ENCODE measurements around the gene ANKIB1. TPM values are rescaled to one million over a fixed set of nuclear protein-coding genes. Genes with fewer than 3 reads are reported as not detected.

ANKIB1 gene, protein sequence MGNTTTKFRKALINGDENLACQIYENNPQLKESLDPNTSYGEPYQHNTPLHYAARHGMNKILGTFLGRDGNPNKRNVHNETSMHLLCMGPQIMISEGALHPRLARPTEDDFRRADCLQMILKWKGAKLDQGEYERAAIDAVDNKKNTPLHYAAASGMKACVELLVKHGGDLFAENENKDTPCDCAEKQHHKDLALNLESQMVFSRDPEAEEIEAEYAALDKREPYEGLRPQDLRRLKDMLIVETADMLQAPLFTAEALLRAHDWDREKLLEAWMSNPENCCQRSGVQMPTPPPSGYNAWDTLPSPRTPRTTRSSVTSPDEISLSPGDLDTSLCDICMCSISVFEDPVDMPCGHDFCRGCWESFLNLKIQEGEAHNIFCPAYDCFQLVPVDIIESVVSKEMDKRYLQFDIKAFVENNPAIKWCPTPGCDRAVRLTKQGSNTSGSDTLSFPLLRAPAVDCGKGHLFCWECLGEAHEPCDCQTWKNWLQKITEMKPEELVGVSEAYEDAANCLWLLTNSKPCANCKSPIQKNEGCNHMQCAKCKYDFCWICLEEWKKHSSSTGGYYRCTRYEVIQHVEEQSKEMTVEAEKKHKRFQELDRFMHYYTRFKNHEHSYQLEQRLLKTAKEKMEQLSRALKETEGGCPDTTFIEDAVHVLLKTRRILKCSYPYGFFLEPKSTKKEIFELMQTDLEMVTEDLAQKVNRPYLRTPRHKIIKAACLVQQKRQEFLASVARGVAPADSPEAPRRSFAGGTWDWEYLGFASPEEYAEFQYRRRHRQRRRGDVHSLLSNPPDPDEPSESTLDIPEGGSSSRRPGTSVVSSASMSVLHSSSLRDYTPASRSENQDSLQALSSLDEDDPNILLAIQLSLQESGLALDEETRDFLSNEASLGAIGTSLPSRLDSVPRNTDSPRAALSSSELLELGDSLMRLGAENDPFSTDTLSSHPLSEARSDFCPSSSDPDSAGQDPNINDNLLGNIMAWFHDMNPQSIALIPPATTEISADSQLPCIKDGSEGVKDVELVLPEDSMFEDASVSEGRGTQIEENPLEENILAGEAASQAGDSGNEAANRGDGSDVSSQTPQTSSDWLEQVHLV
- total RNA-seq (2014; rRNA removed; shearing (Covaris generic)): 15.4 and 25.3 TPM in 2 replicates
- 42.3 and 51.6 TPM in 2 replicates for total RNA-seq (2022)
- Bru-seq, nascent RNA: percentile 86 among the genes with signal in this experiment
- BruChase-seq, experiment 1, labeled RNA remaining after a 6-hour chase: percentile 78 among the genes with signal in this experiment
- BruChase-seq, experiment 2, labeled RNA remaining after a 2-hour chase: percentile 83 among the genes with signal in this experiment
- long read RNA-seq, full-length matches to known transcripts: 1 of 10 reads
- long read RNA-seq, partial matches to known transcripts: 4 of 10 reads
- long read RNA-seq, other reads (novel, unspliced or antisense): 5 of 10 reads

- peak within 1 kb of the TSS; percentile 91 for H3K4me2 ChIP-seq (ENCODE audit: low read length)
- no peaks in the 10 kb centered on the region for H3K9me2 ChIP-seq (ENCODE audit: insufficient read depth, low read length)
- peak within 1 kb of the TSS; percentile 76 for H3K27ac ChIP-seq (ENCODE audit: low read depth, low read length, poor library complexity, severe bottlenecking)
- intact Hi-C loops (cut with micrococcal nuclease; ENCODE audit: unreplicated experiment): loop anchor here (2.0 to 10.0 kb wide), 6 partner anchors 111 to 1521 kb away; partner anchors contain the start of genes AKAP9, CDK6, CYP51A1 and GATAD1
- no peaks in the 10 kb centered on the region for H3K9me3 ChIP-seq (ENCODE audit: low read length)
- POLR2A ChIA-PET: interaction anchor here (0.6 to 2.3 kb wide), 13 partner anchors 11 to 306 kb away, joined by 3 to 7 read pairs (median 3); partner anchors contain the start of gene CYP51A1
- TF ChIP-seq, protein P1, sequence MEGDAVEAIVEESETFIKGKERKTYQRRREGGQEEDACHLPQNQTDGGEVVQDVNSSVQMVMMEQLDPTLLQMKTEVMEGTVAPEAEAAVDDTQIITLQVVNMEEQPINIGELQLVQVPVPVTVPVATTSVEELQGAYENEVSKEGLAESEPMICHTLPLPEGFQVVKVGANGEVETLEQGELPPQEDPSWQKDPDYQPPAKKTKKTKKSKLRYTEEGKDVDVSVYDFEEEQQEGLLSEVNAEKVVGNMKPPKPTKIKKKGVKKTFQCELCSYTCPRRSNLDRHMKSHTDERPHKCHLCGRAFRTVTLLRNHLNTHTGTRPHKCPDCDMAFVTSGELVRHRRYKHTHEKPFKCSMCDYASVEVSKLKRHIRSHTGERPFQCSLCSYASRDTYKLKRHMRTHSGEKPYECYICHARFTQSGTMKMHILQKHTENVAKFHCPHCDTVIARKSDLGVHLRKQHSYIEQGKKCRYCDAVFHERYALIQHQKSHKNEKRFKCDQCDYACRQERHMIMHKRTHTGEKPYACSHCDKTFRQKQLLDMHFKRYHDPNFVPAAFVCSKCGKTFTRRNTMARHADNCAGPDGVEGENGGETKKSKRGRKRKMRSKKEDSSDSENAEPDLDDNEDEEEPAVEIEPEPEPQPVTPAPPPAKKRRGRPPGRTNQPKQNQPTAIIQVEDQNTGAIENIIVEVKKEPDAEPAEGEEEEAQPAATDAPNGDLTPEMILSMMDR (conservative IDR thresholded peaks at IDR 0.05; ENCODE audit: low read length): peak; percentile 27; the same call in 1 of the 2 replicates
- TF ChIP-seq EZH2phosphoT487 (IDR thresholded peaks at IDR 0.05; ENCODE audit: borderline replicate concordance, low read depth, low read length): no peak
- peaks cover 35% of the 10 kb centered on the region for H3K36me3 ChIP-seq (ENCODE audit: insufficient read depth, low read length)
- peaks cover 15% of the 10 kb centered on the region; the same call in 1 of the 2 replicates for H4K20me1 ChIP-seq (ENCODE audit: insufficient read depth, low read length)
- DNase-seq (ENCODE audit: low spot score): peak; percentile 92
- BruUV-seq (replicated peaks): no TSS peak
- peaks cover 23% of the 10 kb centered on the region for H3K4me1 ChIP-seq (ENCODE audit: insufficient read depth, low read length, poor library complexity, severe bottlenecking)
- CTCF ChIA-PET (ENCODE audit: unreplicated experiment): interaction anchor here (1.3 kb wide), 1 partner anchor 37 kb away, joined by 3 read pairs; no protein-coding TSS in a partner anchor
- H3K79me2 ChIP-seq (ENCODE audit: insufficient read depth, low read depth, low read length): peaks cover 78% of the 10 kb centered on the region
- H2AFZ ChIP-seq (ENCODE audit: low read length): peak within 1 kb of the TSS; percentile 73
- peak within 1 kb of the TSS; percentile 89 for H3K4me3 ChIP-seq (ENCODE audit: low read depth, low read length, poor library complexity, severe bottlenecking)
Measured at GRCh38 chr7:92245487-92246359, at the start of gene ANKIB1, which contains the start of gene KRIT1. ANKIB1 (plus strand) TSS chr7:92245974; CDS start chr7:92294979, 49,005 bp downstream. KRIT1 (minus strand) TSS chr7:92245914; CDS start chr7:92242135, 3,779 bp downstream.

- H3K9me3 ChIP-seq (ENCODE audit: low read length): no peaks in the 10 kb centered on the region
- no peaks in the 10 kb centered on the region for H3K4me1 ChIP-seq (ENCODE audit: insufficient read depth, low read length, poor library complexity, severe bottlenecking)
- H3K4me2 ChIP-seq (ENCODE audit: low read length): no peak overlapping the region
- no peak overlapping the region for H2AFZ ChIP-seq (ENCODE audit: low read length)
- H3K4me3 ChIP-seq (ENCODE audit: low read depth, low read length, poor library complexity, severe bottlenecking): no peak overlapping the region
- ChIA-PET CTCF (ENCODE audit: unreplicated experiment) (no interaction called here), POLR2A (interaction anchor here (0.9 kb wide), 1 partner anchor 248 kb away, joined by 3 read pairs; no protein-coding TSS in a partner anchor)
- no TSS peak for BruUV-seq (replicated peaks)
- H3K27ac ChIP-seq (ENCODE audit: low read depth, low read length, poor library complexity, severe bottlenecking): no peak overlapping the region
- H3K9me2 ChIP-seq (ENCODE audit: insufficient read depth, low read length): no peaks in the 10 kb centered on the region
- H4K20me1 ChIP-seq (ENCODE audit: insufficient read depth, low read length): no peaks in the 10 kb centered on the region
- peak; percentile 7 for DNase-seq (ENCODE audit: low spot score)
- H3K36me3 ChIP-seq (ENCODE audit: insufficient read depth, low read length): peaks cover 55% of the 10 kb centered on the region
- intact Hi-C loops (cut with micrococcal nuclease; ENCODE audit: unreplicated experiment): no loop called here
- TF ChIP-seq, protein P1 (conservative IDR thresholded peaks at IDR 0.05; ENCODE audit: low read length): peak; percentile 57
- no peak for TF ChIP-seq EZH2phosphoT487 (IDR thresholded peaks at IDR 0.05; ENCODE audit: borderline replicate concordance, low read depth, low read length)
- no peaks in the 10 kb centered on the region for H3K79me2 ChIP-seq (ENCODE audit: insufficient read depth, low read depth, low read length)
Measured at GRCh38 chr7:92200791-92201190, 45.0 kb upstream of the ANKIB1 start.

Measured in OCI-LY7 (cell line).